HG03469 (cell line): Measurements from ENCODE around the gene XRCC6.
"Not testable (repeated sequence)": the region's sequence is repeated elsewhere in the genome, so short reads cannot be mapped to it uniquely, and the experiment has no call there.

Experiments used
- ATAC-seq: cut with Tn5 transposase; IDR thresholded peaks from one replicate; pipeline ENCODE4 v1.9.1; 2021; ENCODE audit warnings: mild to moderate bottlenecking, moderate library complexity, moderate number of reproducible peaks; ENCODE audit not compliant: unreplicated experiment

XRCC6 gene

DNA sequence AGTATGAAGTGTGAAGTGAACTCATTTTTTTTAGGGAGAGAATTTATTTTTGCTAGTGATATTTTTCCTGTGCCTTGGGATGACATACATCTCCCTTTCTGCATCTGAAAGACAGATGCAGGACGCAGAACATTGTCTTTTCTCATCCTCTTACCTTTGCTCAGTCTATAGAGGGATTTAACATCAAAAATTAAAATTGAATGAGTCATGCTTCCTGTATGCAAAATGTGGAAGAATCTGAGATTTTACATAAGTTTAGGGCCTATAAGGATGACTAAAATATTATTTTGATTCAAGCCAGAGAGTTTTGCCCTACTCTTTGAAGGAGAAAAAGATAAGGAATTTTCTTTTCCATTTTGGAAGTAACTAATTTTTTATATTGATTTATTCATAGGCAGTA is 27.3 kb downstream of the XRCC6 start:
- no peak for ATAC-seq

DNA sequence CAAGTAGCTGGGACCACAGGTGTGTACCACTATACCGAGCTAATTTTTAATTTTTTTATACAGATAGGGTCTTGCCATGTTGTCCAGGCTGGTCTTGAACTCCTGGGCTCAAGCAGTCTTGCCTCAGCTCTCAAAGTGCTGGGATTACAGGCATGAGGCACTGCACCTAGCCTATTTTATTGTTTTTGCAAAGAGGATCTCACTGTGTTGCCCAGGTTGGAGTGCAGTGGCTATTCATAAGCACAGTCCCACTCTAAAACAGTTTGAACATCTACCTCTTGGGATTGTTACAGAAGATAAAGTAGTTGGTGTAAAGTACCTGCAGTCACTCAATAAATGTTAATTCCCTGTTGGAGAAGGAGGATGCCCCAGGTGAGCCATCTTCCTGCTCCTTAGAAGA is 29.1 kb downstream of the XRCC6 start:
- no peak for ATAC-seq

DNA sequence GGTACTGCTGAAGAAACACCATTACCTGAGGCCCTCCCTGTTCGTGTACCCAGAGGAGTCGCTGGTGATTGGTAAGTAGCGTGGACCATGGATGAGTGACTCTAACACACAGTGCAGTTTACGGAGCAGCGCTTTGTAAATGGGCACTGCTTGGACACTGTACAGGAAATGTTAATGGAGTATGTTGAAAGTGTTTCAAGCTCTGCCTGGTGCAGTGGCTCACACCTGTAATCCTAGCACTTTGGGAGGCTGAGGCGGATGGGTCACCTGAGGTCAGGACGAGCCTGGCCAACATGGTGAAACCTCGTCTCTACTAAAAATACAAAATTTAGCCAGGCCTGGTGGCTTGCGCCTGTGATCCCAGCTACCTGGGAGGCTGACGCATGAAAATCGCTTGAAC is 29.7 kb downstream of the XRCC6 start:
- no peak for ATAC-seq

DNA sequence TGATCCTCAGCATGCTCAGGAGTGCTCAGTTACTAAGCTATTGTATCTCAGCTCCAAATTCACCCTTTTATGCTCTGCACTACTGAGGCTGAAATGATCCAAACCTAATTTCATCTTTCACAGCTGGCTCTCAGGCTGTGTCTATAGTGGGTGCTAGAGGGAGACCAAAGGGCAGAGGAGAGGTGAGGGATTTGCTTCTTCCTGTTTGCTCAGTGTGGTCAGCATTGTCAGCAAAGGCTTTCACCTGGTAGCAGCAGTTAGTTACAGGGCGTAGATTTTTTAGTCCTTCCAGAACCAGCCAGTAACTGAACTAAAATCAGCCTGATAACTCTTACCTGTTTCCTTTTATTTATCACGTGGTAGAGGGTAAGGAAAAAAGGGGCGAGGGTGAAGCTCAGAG is 33.2 kb downstream of the XRCC6 start:
- no peak for ATAC-seq

DNA sequence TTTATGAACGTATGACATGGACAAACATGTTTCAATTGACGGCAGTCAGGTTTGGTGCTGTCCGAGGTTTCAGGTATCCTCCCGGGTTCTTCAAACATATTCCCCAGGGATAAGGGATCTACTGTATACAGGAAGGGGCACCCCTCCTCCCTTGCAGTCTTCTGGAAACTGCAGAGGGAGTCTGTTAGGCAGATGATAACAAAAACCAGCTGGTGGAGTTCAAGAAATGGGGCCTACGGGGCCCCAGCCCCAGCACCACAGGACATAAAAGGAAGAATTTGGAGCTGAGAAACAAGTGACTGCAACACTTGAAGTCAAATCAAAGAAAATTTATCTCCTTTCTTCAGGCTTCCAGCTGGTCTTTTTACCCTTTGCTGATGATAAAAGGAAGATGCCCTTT is 35.5 kb downstream of the XRCC6 start:
- no peak for ATAC-seq

DNA sequence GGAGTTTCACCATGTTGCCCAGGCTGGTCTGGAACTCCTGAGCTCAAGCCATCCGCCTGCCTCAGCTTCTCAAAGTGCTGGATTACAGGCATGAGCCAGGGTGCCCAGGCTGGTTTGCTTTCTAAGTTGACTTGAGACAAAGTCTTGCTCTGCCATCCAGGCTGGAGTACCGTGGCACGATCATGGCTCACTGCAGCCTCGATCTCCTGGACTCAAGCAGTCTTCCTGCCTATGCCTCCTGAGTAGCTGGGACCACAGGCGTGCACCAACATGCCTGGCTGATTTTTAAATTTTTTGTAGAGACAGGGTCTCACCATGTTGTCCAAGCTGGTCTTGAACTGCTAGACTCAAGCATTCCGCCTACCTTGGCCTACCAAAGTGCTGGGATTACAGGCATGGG is 36.6 kb downstream of the XRCC6 start:
- no peak for ATAC-seq

DNA sequence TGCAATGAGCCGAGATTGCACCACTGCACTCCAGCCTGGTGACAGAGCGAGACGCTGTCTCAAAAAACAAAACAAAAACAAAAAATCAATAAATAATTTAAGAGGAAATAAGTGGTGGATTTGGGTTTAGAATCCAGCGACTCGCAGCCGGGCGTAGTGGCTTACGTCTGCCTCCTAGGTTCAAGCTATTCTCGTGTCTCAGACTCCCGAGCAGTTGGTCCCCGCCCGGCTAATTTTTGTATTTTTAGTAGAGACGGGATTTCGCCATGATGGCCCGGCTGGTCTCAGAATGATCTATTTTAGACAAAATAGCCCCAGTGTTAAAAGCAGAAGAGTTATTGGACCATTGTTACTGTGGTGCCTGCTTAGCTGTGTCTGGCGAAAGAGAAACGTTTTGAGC is 37.8 kb downstream of the XRCC6 start:
- ATAC-seq, result no peak

DNA sequence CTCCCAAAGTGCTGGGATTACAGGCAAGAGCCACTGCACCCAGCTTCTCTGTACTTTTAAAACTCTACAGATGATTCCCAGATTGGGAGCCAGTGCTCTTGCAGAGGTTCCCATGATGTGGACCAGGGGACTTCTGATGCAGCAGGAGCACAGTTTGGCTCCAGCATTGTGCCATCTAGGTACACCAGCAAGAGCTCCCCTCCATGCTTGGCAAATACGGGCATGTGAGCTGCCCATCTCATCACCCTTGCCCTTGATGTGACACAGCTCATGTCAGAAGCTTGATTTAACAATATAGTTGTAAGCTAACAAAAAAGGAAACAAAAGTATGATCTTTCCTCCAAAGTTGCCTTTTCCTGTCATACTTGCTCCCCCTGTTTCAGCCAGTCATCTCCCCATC is 38.8 kb downstream of the XRCC6 start:
- no peak for ATAC-seq

DNA sequence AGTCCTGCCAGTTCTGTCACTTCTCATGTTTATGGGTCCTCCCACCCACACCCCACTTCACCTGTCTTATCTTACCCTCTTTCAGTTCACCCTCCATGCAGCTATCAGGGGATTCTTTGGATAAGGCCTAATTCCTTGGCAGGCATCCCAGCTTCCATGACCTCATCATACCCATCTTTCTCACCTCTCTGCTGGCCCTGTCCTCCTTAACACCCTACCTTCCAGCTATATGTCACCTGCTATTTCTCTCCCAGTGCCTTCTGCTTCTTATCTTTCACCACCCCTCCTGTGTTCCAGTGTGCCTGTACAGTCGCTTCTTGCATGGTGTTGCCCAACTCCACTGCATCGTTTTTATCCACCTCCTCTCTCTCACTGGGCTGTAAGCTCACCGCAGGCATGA is 39.3 kb downstream of the XRCC6 start:
- ATAC-seq, result no peak

DNA sequence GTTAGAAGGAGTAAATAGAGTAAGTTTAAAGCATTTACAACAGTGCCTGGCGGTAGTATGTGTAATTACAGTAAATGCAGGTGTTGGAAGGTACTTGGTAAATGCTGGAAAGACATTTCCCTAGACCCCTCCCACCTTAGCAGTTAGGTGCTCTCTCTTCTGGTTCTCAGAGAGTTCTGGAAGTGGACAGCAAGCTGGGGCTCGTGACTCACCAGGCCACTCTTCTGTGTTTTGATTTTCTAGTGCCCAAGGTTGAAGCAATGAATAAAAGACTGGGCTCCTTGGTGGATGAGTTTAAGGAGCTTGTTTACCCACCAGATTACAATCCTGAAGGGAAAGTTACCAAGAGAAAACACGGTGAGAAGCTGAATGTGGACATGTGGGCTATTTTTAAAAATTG is 40.0 kb downstream of the XRCC6 start:
- no peak for ATAC-seq

DNA sequence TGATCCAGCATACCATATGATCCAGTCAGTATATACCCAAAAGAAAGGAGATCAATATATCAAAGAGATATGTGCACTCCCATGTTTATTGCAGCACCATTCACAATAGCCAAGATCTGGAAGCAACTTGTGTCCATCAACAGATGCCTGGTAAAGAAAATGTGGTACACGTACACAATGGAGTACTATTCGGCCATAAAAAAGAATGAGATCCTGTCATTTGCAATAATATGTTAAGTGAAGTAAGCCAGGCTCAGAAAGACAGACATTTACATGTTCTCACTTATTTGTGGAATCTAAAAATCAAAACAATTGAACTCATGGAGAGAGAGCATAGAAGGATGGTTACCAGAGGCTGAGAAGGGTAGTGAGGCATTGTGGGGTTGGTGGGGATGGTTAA is 40.6 kb downstream of the XRCC6 start:
- no peak for ATAC-seq

DNA sequence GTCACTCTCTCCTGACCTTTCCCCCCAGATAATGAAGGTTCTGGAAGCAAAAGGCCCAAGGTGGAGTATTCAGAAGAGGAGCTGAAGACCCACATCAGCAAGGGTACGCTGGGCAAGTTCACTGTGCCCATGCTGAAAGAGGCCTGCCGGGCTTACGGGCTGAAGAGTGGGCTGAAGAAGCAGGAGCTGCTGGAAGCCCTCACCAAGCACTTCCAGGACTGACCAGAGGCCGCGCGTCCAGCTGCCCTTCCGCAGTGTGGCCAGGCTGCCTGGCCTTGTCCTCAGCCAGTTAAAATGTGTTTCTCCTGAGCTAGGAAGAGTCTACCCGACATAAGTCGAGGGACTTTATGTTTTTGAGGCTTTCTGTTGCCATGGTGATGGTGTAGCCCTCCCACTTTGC is 42.5 kb downstream of the XRCC6 start:
- ATAC-seq, result not testable (repeated sequence)

DNA sequence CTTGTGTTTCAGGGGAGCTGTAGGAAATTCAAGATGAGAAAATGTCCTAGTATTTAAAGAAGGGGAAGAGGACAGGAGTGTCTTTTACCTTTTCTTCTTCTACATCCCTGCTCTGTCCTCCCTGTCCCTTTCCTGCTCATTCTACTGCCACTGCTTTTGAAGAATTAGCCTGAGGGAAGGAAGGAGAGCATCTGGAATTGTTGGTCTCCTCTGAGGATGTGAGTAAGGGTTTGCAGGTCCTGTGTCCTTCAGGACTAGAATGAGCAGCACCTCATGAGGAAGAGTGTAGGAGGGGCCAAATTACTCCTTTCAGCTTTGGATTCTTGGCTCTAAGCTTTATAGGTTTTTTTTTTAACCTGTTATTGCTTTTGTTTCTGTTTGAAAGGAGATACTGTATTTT is 43.4 kb downstream of the XRCC6 start:
- ATAC-seq, result no peak

DNA sequence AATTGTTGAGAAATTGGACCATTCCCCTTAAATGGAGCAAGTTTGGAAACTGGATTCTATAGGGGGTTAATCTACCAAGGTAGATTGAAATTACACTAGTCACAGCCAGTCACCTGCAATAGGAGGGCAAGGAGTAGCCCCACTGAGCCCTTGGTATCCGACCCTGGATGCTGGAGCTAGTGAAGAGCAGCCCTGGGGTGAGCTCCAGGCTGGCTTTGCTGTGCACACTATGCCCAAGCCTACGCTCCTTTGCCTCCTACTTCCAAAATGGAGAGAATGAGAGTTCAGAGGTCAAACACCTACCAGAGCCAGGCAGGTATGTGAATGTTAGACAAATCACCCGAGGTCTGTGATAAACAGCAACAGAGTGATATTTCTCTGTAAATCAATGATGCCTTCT is 43.9 kb downstream of the XRCC6 start:
- ATAC-seq, result no peak

DNA sequence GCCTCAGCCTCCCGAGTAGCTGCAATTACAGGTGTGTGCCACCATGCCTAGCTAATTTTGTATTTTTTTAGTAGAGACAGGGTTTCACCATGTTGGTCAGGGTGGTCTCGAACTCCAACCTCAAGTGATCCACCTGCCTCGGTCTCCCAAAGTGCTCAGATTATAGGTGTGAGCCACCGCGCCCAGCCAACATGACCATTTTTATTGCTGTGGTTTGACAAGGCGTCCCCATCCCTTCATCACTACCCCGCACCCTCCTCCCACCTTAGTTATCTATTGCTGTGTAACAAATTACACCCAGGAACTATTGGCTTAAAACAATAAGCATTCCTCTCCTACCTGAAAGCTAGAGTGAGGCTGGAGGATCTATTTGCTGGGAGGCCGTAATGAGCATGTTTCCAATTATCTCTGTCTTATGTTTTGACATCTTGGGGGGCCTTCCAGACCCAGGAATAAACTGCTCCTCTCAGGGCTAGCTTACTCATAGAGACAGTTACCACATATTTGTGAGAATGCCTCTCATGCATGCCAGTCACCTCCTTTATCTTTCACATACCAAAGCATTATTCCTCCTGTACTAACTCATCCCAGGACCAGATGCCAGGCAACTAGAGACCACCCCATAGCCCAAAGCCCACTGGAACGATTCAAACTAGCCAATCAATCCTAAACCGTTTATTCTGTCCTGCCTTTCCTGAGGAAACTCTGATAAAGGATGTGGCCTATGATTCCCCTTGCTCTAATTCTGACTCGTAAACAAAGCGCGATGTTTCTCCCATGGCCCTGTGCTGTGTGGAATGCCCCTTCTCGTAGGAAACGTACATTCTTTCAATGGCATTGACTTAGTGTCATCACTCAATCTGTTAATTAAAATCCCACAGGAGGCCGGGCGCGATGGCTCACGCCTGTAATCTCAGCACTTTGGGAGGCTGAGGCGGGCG is 48.1 kb downstream of the XRCC6 start:
- ATAC-seq, result no peak

DNA sequence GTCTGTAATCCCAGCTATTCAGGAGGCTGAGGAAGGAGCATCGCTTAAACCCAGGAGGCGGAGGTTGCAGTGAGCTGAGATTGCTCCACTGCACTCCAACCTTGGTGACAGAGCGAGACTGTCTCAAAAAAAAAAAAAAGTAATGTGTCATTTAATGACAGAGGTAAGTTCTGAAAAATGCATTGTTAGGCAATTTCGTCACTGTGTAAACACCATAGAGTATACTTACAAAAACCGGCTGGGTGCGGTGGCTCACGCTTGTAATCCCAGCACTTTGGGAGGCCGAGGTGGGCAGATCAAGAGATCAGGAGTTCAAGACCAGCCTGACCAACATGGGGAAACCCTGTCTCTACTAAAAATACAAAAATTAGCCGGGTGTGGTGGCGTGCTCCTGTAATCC is 51.0 kb downstream of the XRCC6 start:
- not testable (repeated sequence) for ATAC-seq

DNA sequence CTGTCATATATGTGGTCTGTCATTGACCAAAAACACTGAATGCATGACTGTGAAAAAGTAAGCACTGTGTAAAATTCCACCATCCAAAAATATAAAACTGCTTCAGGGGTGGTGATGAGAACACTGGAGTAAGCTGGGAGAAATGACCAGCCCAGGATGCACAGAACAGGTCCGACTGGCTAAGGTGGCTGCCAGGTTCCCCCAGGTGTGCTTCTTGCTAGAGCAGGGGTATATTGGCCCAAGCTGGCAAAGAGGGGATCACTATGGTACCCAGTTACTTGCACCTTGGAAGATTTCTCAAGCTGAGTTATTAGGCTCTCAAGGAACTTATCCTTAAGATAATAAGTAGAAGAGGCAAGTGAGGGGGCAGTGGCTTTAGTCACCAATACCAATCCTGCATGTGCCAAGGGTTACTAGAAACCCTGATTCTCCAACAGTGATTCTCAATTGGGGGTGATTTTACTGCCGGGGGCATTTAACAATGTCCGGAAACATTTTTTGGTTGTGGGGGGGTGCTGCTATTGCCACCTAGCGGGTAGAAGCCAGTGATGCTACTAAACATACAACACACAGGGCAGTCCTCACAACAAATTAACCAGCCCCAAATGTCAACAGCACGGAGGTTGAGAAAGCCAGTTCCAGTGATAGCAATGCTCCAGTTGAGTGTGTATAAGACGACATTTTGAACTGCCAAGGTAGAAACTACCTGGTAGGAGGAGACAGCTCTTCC is 51.9 kb downstream of the XRCC6 start:
- no peak for ATAC-seq

DNA sequence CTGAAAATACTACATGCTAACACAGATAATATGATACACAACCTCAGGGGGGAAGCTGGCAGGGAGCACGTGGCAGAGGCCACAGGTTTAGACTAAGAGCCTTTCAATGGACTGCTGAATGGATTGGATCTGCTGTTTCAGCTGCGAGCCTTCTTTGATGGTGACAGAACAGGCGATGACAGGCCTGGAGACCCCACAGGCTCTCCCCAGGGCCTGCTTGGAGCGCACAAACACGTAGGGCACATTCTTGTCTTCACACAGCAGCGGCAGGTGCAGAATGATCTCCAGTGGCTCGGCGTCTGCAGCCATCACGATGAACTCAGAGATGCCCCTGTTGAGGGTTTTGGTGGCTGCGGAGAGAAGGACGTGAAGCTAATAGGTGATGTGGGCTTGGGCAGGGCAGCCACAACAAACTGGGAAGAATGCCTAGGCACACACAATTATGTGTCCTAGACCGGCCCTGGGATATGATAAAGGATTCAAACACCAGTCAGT is 53.8 kb downstream of the XRCC6 start:
- ATAC-seq, result no peak

DNA sequence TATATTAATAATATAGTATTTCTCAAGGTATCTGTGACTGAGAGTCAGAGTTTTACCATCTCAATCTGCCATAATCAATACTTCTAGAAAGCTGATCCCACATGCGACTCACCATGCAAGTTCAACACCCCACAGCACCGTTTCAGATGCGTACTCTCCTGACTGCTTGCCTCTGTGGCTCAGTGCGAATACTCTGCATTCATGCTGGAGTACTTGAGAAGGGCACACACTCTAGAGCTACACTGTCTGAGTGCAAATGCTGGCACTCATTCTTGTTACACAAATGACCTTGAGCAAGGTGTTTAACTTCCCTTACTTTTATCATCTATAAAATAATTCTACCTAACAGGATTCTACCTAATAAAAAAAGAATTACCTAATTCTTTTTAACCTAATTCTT is 55.0 kb downstream of the XRCC6 start:
- ATAC-seq, result no peak

DNA sequence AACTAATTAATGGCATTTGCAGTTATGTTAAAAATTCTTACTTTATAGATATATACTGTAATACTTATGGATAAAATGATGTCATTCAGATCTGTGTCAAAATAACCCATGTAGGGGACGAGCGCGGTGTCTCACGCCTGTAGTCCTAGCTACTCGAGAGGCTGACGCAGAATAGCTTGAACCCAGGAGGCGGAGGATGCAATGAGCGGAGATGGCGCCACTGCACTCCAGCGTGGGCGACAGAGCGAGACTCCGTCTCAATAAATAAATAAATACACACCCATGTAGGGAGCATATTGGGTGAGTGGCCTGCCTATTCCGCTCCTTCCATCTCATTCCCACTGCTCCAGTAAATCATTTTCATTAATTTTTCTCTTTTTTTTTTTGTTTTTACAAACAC is 60.5 kb downstream of the XRCC6 start:
- ATAC-seq, result no peak

DNA sequence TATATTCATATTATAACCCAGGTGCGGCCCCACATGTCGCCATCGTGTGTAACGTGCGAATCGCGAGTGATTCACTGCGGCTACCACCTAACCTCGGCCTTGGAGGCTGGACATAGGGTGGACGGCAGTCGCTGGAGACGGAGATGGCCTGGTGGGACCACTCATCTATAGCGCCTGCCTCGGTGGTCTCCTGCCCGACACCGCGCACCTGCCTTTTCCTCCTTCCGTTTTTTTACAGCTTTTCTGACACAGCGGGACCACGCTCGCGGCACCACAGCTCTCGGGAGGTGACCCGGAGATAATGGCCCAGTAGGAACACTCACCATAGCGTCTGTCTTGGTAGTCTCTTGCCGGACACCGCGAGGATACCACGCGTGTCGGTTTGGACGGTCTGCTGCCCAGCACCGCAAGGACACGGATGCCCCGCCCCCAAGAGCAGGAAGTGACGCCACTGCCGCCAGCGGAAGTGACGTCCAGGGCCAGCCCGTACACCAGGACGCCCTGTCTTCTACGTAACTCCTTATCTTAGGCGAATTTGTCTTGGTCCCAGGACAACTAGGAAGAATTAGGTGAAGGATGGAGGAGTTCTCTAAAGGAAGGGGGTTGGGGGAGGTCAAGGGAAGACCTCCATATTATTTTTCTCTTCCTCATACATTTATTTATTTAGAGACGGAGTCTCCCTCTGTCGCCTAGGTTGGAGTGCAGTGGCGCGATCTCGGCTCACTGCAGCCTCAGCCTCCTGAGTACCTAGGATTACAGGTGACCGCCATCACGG is 61.1 kb downstream of the XRCC6 start:
- no peak for ATAC-seq
